Body of pancreas (tissue), 4 donors: ENCODE results near the gene CRYGD. TPM values are rescaled to one million over a fixed set of nuclear protein-coding genes. Genes with fewer than 3 reads are reported as not detected.

ENCODE experiments used
- ATAC-seq: fragments of 150-250 bp; one replicate; pipeline ENCODE4 v1.9.1; 2016
- DNase-seq, 4 donors: peaks; one replicate each; pipeline ENCODE4 v3.0.0-alpha.2; 2019
- H3K27ac ChIP-seq, 4 donors: fragments of 200-600 bp; sonication (generic); 1 replicate in 3 of 4; 2 replicates in 1 of 4; pipeline versions ENCODE4 v1.5.1 to v1.6.1; 2016 to 2019; ENCODE audit warnings: mild to moderate bottlenecking in 1 of 4, mixed read lengths in 1 of 4, moderate library complexity in 1 of 4
- H3K27me3 ChIP-seq, 2 donors: fragments of 200-600 bp; sonication (generic); one replicate each; pipeline ENCODE4 v1.6.0; 2016; ENCODE audit warnings: mild to moderate bottlenecking in 1 of 2
- H3K36me3 ChIP-seq, 2 donors: fragments of 200-600 bp; sonication (generic); replicated peaks in 1 of 2; 2 replicates each; pipeline ENCODE4 v1.5.1; 2016; ENCODE audit warnings: low read depth in 2 of 2; ENCODE audit not compliant: insufficient read depth in 1 of 2
- H3K4me1 ChIP-seq: fragments of 200-600 bp; sonication (generic); one replicate; pipeline ENCODE4 v1.6.0; 2016
- H3K4me3 ChIP-seq, 2 donors: fragments of 200-600 bp; sonication (generic); 1 replicate in 1 of 2; 2 replicates in 1 of 2; pipeline ENCODE4 v1.5.1; 2016 to 2019
- H3K9me3 ChIP-seq, 3 donors: fragments of 200-600 bp; sonication (generic); 1 replicate in 2 of 3; 2 replicates in 1 of 3; pipeline ENCODE4 v1.5.1; 2016
- POLR2A ChIP-seq, 3 donors: fragments of 450-650 bp; IDR thresholded peaks; one replicate each; pipeline ENCODE4 v1.6.1; 2016; ENCODE audit warnings: antibody characterized with exemption in 3 of 3, mild to moderate bottlenecking in 2 of 3
- WGBS, 2 donors: methylation state at CpG; one replicate each; pipeline ENCODE4 v1.1.5; 2017; 5-methylcytosine and 5-hydroxymethylcytosine counted together
- intact Hi-C: fragments of 100-400 bp; cut with DNase I; formaldehyde crosslinking; loops from one replicate; pipeline ENCODE4 v1.15.1; 2023
- total RNA-seq, 2 donors: library from RNA; depleted of rRNA; stranded (reverse); fragments of >200 nt; gene quantifications; one replicate each; pipeline ENCODE4 v1.1.0, GENCODE V29; 2016
- TF ChIP-seq, protein P1 (sequence below), 7 experiments: fragments of 450-650 bp in 4 of 7; fragments of 200-600 bp in 3 of 7; sonication (generic) in 3 of 7; IDR thresholded peaks; one replicate each; pipeline ENCODE4 v1.5.1; 2016 to 2019; ENCODE audit warnings: antibody characterized with exemption in 7 of 7

The CRYGD gene
- total RNA-seq, 2 donors from 2014 or later: not detected

DNA sequence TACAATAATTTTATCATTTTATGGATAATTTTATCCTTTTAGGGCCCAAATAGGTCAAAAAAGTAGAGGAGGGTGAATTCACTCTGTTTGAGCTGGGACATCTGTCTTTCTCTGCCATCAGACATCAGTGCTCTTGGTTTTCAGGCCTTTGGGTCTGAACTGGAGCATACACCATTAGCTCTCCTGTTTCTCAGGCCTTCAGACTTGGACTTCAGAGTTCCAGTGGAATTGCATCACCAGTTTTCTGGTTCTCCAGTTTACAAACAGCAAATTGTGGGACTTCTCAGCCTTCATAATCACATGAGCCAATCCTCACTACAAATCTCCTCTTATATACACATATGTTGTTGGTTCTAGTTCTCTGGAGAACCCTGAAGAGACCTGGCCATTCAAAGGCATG, 33.9 kb downstream of the CRYGD start:
- intact Hi-C loops: no loop called here
- DNase-seq (no peak), ATAC-seq (no peak)
- Histone ChIP-seq H3K9me3 (no peaks in the 10 kb centered on the region), H3K36me3 (no peaks in the 10 kb centered on the region), H3K4me1 (no peaks in the 10 kb centered on the region), H3K27ac (no peak overlapping the region), H3K27me3 (no peaks in the 10 kb centered on the region), H3K4me3 (no peak overlapping the region)
- TF ChIP-seq, protein P1, sequence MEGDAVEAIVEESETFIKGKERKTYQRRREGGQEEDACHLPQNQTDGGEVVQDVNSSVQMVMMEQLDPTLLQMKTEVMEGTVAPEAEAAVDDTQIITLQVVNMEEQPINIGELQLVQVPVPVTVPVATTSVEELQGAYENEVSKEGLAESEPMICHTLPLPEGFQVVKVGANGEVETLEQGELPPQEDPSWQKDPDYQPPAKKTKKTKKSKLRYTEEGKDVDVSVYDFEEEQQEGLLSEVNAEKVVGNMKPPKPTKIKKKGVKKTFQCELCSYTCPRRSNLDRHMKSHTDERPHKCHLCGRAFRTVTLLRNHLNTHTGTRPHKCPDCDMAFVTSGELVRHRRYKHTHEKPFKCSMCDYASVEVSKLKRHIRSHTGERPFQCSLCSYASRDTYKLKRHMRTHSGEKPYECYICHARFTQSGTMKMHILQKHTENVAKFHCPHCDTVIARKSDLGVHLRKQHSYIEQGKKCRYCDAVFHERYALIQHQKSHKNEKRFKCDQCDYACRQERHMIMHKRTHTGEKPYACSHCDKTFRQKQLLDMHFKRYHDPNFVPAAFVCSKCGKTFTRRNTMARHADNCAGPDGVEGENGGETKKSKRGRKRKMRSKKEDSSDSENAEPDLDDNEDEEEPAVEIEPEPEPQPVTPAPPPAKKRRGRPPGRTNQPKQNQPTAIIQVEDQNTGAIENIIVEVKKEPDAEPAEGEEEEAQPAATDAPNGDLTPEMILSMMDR (IDR thresholded peaks at IDR 0.05): no peak
- TF ChIP-seq POLR2A (IDR thresholded peaks at IDR 0.05): no peak

DNA sequence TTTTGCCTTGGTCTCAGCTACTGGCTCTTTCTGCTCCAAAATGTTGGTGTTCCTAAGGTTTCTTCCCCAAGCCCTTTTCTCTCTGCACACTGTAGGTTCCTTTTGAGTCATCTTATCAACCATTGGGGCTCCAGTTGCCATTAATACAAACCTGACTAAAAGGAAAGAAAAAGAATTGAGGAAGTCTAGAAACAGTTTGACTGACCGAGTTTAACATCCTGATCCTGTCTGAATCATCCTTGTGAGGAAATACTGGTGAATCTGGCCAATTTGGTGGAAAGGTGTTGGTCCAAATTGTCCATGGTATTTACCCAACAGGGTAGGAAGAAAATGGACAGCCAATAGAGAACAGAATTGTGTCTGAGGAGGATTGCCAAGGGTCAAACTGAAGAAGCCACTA, 38.3 kb downstream of the CRYGD start:
- intact Hi-C loops: no loop called here
- no peaks in the 10 kb centered on the region for H3K4me1 ChIP-seq
- no peak overlapping the region for H3K27ac ChIP-seq
- H3K27me3 ChIP-seq: no peaks in the 10 kb centered on the region
- H3K36me3 ChIP-seq: no peaks in the 10 kb centered on the region
- H3K4me3 ChIP-seq: no peak overlapping the region
- no peaks in the 10 kb centered on the region for H3K9me3 ChIP-seq
- 41 to 50% methylated on average over 1 of the region's 1 CpG for WGBS, 2 donors
- ATAC-seq (no peak), DNase-seq (no peak)
- TF ChIP-seq, protein P1 (IDR thresholded peaks at IDR 0.05): no peak
- no peak for TF ChIP-seq POLR2A (IDR thresholded peaks at IDR 0.05)

DNA sequence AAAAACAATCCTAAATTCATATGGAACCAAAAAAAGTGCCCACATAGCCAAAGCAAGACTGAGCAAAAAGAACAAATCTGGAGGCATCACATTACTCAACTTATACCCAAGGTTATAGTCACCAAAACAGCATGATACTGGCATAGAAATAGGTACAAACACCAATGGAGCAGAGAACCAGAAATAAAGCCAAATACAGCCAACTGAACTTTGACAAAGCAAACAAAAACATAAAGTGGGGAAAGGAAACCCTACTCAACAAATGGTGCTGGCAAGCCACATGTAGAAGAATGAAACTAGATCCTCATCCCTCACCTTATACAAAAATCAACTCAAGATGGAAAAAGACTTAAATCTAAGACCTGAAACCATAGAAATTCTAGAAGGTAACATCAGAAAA, 40.5 kb downstream of the CRYGD start:
- Histone ChIP-seq H3K27ac (no peak overlapping the region), H3K9me3 (no peaks in the 10 kb centered on the region), H3K4me3 (no peak overlapping the region), H3K4me1 (no peaks in the 10 kb centered on the region), H3K27me3 (no peaks in the 10 kb centered on the region), H3K36me3 (no peaks in the 10 kb centered on the region)
- ATAC-seq (no peak), DNase-seq (no peak)
- no peak for TF ChIP-seq POLR2A (IDR thresholded peaks at IDR 0.05)
- TF ChIP-seq, protein P1 (IDR thresholded peaks at IDR 0.05): no peak
- intact Hi-C loops: no loop called here

DNA sequence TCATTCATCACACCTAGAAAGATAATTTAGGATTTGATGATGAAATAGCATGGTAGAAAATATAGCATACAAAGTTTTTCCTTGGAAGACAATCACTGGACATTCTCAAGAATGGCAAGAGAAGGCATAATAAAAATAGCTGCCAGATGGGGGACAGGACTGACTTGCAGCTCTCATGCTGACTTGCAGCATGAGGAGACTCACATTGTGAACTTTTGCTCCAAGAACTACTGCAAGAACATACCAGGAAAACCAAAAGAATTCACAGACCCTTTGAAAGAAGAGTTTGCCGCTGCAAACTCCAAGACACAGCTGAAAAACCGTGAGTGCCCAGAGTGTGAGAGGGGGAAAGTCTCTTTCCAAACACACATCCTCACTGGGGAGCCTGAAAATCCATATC, 47.0 kb downstream of the CRYGD start:
- H3K27ac ChIP-seq: no peak overlapping the region
- no peaks in the 10 kb centered on the region for H3K36me3 ChIP-seq
- no peak overlapping the region for H3K4me3 ChIP-seq
- intact Hi-C loops: no loop called here
- DNase-seq: no peak
- TF ChIP-seq, protein P1 (IDR thresholded peaks at IDR 0.05): no peak
- TF ChIP-seq POLR2A (IDR thresholded peaks at IDR 0.05): no peak
- H3K4me1 ChIP-seq: no peaks in the 10 kb centered on the region
- H3K27me3 ChIP-seq: no peaks in the 10 kb centered on the region
- ATAC-seq: no peak
- 77 to 86% methylated on average over 2 of the region's 2 CpGs for WGBS, 2 donors
- no peaks in the 10 kb centered on the region for H3K9me3 ChIP-seq

DNA sequence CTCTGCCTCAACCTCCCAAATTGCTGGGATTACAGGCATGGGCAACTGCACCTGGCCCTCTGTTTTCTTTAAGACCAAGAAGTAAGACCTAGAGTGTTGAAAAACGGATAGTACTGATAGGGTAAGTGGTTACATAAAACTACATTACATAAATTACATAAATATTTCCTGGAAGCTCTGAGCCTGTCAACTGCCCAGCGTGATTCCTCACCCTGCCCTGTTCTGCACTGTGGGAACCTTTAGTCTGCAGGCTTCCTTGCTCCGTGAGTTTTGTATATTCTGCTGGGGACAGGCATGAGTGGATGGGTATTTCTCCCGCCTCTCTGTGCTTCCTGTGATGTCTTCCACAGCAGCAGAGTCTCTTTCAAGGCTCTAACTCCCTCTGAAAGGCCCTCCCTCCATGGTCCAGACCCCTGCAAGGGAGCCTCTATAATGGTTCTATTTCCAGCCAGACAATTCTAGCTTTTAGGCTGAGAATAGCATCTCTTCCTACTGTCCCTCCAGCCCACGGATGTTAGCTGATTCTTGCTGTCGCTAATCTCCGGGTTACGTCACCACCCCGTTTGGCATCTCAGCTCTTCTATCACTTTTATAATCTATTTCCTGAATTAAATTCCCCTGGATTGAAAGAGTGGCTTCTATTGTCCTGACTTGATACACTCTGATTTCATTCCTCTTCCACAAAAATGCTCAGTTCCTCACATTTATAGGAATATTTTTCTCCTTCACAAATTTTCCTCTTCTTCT, 49.5 kb downstream of the CRYGD start:
- no peak for DNase-seq
- TF ChIP-seq, protein P1 (IDR thresholded peaks at IDR 0.05): no peak
- no peak for TF ChIP-seq POLR2A (IDR thresholded peaks at IDR 0.05)
- Histone ChIP-seq H3K9me3 (no peaks in the 10 kb centered on the region), H3K27me3 (no peaks in the 10 kb centered on the region), H3K27ac (no peak overlapping the region), H3K36me3 (no peaks in the 10 kb centered on the region), H3K4me3 (no peak overlapping the region), H3K4me1 (no peaks in the 10 kb centered on the region)
- no peak for ATAC-seq
- intact Hi-C loops: no loop called here
- 41 to 45% methylated on average over 9 of the region's 9 CpGs for WGBS, 2 donors
